Nephron (organoid): Measurements from ENCODE around the gene FAM120B.

ENCODE experiments used
- H3K27ac Mint-ChIP-seq, 3 experiments: 2 replicates each; pipeline ENCODE4 v1.8.0; 2020; ENCODE audit warnings: mixed read lengths in 3 of 3, mild to moderate bottlenecking in 2 of 3, moderate library complexity in 1 of 3
- H3K27me3 Mint-ChIP-seq: 2 replicates; pipeline ENCODE4 v1.8.0; 2021; ENCODE audit warnings: low read depth, mild to moderate bottlenecking, moderate library complexity, mixed read lengths
- H3K36me3 Mint-ChIP-seq: 2 replicates; pipeline ENCODE4 v1.8.0; 2020; ENCODE audit warnings: low read depth, mixed read lengths
- H3K4me1 Mint-ChIP-seq: 2 replicates; pipeline ENCODE4 v1.8.0; 2020; ENCODE audit warnings: mixed read lengths
- H3K4me3 Mint-ChIP-seq, 3 experiments: 2 replicates each; pipeline ENCODE4 v1.8.0; 2020; ENCODE audit warnings: mild to moderate bottlenecking in 3 of 3, mixed read lengths in 3 of 3, moderate library complexity in 2 of 3
- H3K9me3 Mint-ChIP-seq: 2 replicates; pipeline ENCODE4 v1.8.0; 2020; ENCODE audit warnings: mixed read lengths
- TF ChIP-seq, protein P1 (sequence below), 3 experiments: fragments of 200-600 bp; sonication (generic); IDR thresholded peaks; one replicate each; pipeline ENCODE4 v1.5.0; 2021; ENCODE audit warnings: antibody characterized with exemption in 3 of 3; ENCODE audit not compliant: unreplicated experiment in 3 of 3

The FAM120B gene

DNA sequence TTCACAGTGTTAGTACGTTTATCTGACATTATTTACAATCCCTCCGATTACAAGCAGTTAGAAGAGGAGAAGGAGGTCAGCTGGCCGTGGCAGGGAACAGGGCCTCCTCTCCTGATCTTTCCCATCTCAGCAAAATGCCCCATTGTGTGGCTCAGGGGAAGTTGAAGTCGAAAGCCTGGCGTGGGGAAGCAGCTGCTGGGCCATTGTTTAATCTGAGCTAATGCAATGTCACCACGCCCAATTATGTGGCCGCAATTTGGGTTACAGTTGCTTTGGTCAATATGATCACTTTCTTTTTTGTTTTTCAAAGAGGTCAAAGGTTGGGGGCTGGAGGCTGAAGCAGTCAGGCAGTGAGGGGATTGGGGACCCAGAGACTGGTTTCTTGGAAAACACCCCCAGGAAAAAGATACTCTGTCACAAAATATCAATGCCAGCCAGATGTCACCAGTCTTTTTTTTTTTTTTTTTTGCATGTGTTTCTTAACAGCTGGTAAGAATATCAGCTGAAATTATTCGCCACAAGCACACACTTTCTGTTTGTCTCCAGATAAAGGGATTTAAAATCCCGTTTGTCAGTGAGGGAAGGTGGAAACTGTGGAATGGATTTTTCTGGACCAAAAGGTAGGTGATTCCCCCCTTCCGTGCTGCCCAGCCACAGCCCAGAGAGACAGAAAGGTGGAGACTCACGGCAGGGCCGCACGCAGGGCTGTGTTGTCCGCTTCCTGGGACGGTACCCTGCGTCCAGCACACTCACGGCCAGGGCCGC, 40.3 kb upstream of the FAM120B start:
- TF ChIP-seq, protein P1, sequence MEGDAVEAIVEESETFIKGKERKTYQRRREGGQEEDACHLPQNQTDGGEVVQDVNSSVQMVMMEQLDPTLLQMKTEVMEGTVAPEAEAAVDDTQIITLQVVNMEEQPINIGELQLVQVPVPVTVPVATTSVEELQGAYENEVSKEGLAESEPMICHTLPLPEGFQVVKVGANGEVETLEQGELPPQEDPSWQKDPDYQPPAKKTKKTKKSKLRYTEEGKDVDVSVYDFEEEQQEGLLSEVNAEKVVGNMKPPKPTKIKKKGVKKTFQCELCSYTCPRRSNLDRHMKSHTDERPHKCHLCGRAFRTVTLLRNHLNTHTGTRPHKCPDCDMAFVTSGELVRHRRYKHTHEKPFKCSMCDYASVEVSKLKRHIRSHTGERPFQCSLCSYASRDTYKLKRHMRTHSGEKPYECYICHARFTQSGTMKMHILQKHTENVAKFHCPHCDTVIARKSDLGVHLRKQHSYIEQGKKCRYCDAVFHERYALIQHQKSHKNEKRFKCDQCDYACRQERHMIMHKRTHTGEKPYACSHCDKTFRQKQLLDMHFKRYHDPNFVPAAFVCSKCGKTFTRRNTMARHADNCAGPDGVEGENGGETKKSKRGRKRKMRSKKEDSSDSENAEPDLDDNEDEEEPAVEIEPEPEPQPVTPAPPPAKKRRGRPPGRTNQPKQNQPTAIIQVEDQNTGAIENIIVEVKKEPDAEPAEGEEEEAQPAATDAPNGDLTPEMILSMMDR (IDR thresholded peaks at IDR 0.05; ENCODE audit: unreplicated experiment in 3 of 3): no peak

DNA sequence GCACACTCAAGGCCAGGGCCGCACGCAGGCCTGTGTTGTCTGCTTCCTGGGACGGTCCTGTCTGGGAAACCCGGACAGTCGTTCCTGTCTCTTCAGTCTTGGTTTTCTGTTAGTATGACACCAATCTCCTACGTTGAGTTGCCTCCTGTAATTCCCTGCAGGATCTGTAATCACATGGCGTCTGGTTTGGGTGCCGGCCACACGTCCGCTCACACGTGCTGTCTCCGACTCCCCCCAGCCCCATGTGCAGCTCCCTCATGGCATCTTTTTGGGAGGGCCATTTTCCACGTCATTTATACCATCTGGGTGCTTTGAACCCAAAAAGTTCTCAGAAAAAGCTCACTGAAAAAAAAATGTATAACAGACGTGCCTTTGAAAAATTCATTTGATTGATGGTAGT, 38.9 kb upstream of the FAM120B start:
- Mint-ChIP-seq H3K36me3 (no peaks in the 10 kb centered on the region), H3K9me3 (no peaks in the 10 kb centered on the region), H3K27me3 (peaks cover 34% of the 10 kb centered on the region), H3K4me1 (peaks cover 61% of the 10 kb centered on the region), H3K27ac (peak overlapping the region in 2 of 3 experiments; percentile 49 to 64), H3K4me3 (no peak overlapping the region)
- TF ChIP-seq, protein P1 (IDR thresholded peaks at IDR 0.05; ENCODE audit: unreplicated experiment in 3 of 3): no peak

More for the DNA sequence above, 40.3 kb upstream of the FAM120B start:
- H3K9me3 Mint-ChIP-seq: no peaks in the 10 kb centered on the region
- H3K27ac Mint-ChIP-seq: peak overlapping the region; percentile 90 to 98 (median 93)
- peaks cover 57% of the 10 kb centered on the region for H3K4me1 Mint-ChIP-seq
- no peaks in the 10 kb centered on the region for H3K36me3 Mint-ChIP-seq
- peak overlapping the region; percentile 29 to 70 (median 59) for H3K4me3 Mint-ChIP-seq
- peaks cover 40% of the 10 kb centered on the region for H3K27me3 Mint-ChIP-seq

GRCh38 chr6:170268216-170269129, 38.1 kb upstream of the FAM120B start:
- Mint-ChIP-seq H3K27me3 (peaks cover 29% of the 10 kb centered on the region), H3K9me3 (no peaks in the 10 kb centered on the region), H3K4me3 (no peak overlapping the region), H3K36me3 (no peaks in the 10 kb centered on the region), H3K27ac (peak overlapping the region in 2 of 3 experiments; percentile 49 to 64), H3K4me1 (peaks cover 62% of the 10 kb centered on the region)
- TF ChIP-seq, protein P1 (IDR thresholded peaks at IDR 0.05; ENCODE audit: unreplicated experiment in 3 of 3): no peak

- TF ChIP-seq, protein P1 (IDR thresholded peaks at IDR 0.05; ENCODE audit: unreplicated experiment in 3 of 3): no peak
- H3K4me1 Mint-ChIP-seq: peaks cover 61% of the 10 kb centered on the region
- no peaks in the 10 kb centered on the region for H3K36me3 Mint-ChIP-seq
- peak overlapping the region; percentile 66 to 91 (median 83) for H3K27ac Mint-ChIP-seq
- H3K9me3 Mint-ChIP-seq: no peaks in the 10 kb centered on the region
- peaks cover 32% of the 10 kb centered on the region for H3K27me3 Mint-ChIP-seq
- peak overlapping the region in 1 of 3 experiments; percentile 56 for H3K4me3 Mint-ChIP-seq
These were observed 37.3 kb upstream of the FAM120B start for GRCh38 chr6:170269151-170269845.

DNA sequence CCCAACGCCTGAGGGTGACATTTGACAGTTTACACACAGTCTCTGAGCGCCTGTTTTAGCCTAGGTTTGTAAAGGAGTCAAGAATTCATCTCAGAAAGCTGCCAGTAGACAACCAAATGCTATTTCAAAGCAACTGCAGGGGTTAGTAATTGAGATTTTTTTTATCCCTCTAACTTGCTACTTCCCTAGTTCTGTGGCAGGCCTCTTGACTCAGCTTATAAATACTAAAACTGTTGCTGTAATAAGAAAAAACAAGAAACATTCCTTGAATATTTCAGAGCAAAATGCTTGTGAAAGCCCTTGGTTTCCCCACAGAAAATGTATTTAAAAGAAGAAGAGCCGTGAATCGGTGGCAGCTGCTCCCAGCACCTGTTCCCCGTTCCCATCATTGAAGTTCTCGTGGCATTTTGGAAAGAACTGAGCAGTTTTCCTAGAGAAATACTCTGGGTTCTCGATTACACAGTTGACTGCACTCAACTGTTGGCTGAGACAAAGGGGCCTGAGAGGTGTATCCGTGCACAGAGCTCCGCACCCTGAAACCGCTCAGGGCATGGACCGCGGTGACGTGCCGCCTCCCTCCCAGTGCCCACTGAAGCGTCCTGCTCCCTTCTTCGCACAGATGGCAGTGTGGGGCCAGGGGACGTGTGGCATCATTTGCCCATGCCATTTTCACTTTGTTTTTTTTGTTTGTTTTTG, 36.6 kb upstream of the FAM120B start:
- TF ChIP-seq, protein P1 (IDR thresholded peaks at IDR 0.05; ENCODE audit: unreplicated experiment in 3 of 3): no peak

More for the DNA sequence above, 36.6 kb upstream of the FAM120B start:
- H3K27ac Mint-ChIP-seq: peak overlapping the region; percentile 66 to 91 (median 83)
- peak overlapping the region in 1 of 3 experiments; percentile 56 for H3K4me3 Mint-ChIP-seq
- no peaks in the 10 kb centered on the region for H3K9me3 Mint-ChIP-seq
- peaks cover 54% of the 10 kb centered on the region for H3K4me1 Mint-ChIP-seq
- H3K36me3 Mint-ChIP-seq: no peaks in the 10 kb centered on the region
- H3K27me3 Mint-ChIP-seq: peaks cover 35% of the 10 kb centered on the region
